WTC11 (cell line): ENCODE data around the gene MOB1B. TPM values are rescaled to one million over a fixed set of nuclear protein-coding genes. Genes with fewer than 3 reads are reported as not detected.
A peak's percentile ranks its signal among the peaks of the same experiment; 100 is the strongest.

ENCODE experiments used
- ATAC-seq: fragments of 200-7000 bp; cut with Tn5 transposase; 2 replicates; pipeline ENCODE4 v1.10.0; 2021; ENCODE audit warnings: mild to moderate bottlenecking, moderate library complexity
- CTCF ChIA-PET: fragments of 300-600 bp; sonication (Branson Sonifier 250); formaldehyde crosslinking; loops from one replicate; lab custom pipeline; 2021; ENCODE audit warnings: antibody characterized with exemption; lab: Charles Lee
- POLR2A ChIA-PET: fragments of 350-600 bp; sonication (Branson Sonifier 250); formaldehyde crosslinking; loops from one replicate; lab custom pipeline; 2021; ENCODE audit warnings: antibody characterized with exemption; lab: Charles Lee
- DNase-seq: peaks from one replicate; pipeline ENCODE4 v3.0.0; 2021; ENCODE audit warnings: low spot score
- H3K27ac Mint-ChIP-seq: 2 replicates; pipeline ENCODE4 v1.8.0; 2021; ENCODE audit warnings: mixed read lengths
- H3K27me3 Mint-ChIP-seq: 2 replicates; pipeline ENCODE4 v1.8.0; 2021; ENCODE audit warnings: low read depth, mild to moderate bottlenecking, moderate library complexity, mixed read lengths
- H3K36me3 Mint-ChIP-seq: 2 replicates; pipeline ENCODE4 v1.8.0; 2021; ENCODE audit warnings: mixed read lengths
- H3K4me1 Mint-ChIP-seq: 2 replicates; pipeline ENCODE4 v1.8.0; 2022; ENCODE audit warnings: mixed read lengths
- H3K4me3 Mint-ChIP-seq: 2 replicates; pipeline ENCODE4 v1.8.0; 2021; ENCODE audit warnings: mild to moderate bottlenecking, moderate library complexity, mixed read lengths
- H3K9me3 Mint-ChIP-seq: 2 replicates; pipeline ENCODE4 v1.8.0; 2021; ENCODE audit warnings: mixed read lengths
- CBFB ChIP-seq: sonication (generic); formaldehyde crosslinking; IDR thresholded peaks from 2 replicates; pipeline ENCODE4 v1.8.1; 2022; ENCODE audit warnings: mild to moderate bottlenecking, low read depth, missing genetic modification reagents
- KAT7 ChIP-seq: sonication (generic); formaldehyde crosslinking; IDR thresholded peaks from 2 replicates; pipeline ENCODE4 v1.8.1; 2023; ENCODE audit warnings: missing genetic modification reagents, mild to moderate bottlenecking, borderline replicate concordance
- MYBL2 ChIP-seq: sonication (generic); formaldehyde crosslinking; IDR thresholded peaks from 2 replicates; pipeline ENCODE4 v1.8.1; 2023; ENCODE audit warnings: mild to moderate bottlenecking, moderate library complexity, missing genetic modification reagents
- NFATC4 ChIP-seq: fragments of 250-450 bp; sonication (Bioruptor Pico); IDR thresholded peaks from 2 replicates; pipeline ENCODE4 v1.9.0; 2021; ENCODE audit warnings: mild to moderate bottlenecking
- NR3C1 ChIP-seq: sonication (generic); formaldehyde crosslinking; conservative IDR thresholded peaks from 2 replicates; pipeline ENCODE4 v1.8.1; 2023; ENCODE audit warnings: low read depth, mild to moderate bottlenecking, missing genetic modification reagents
- RORB ChIP-seq: fragments of 250-450 bp; sonication (Bioruptor Pico); IDR thresholded peaks from 2 replicates; pipeline ENCODE4 v1.9.0; 2021; ENCODE audit warnings: mild to moderate bottlenecking
- SMAD3 ChIP-seq: sonication (generic); formaldehyde crosslinking; IDR thresholded peaks from 2 replicates; pipeline ENCODE4 v1.8.0; 2022; ENCODE audit warnings: missing genetic modification reagents, mild to moderate bottlenecking, borderline replicate concordance
- ZNF121 ChIP-seq: sonication (generic); formaldehyde crosslinking; IDR thresholded peaks from 2 replicates; pipeline ENCODE4 v1.8.0; 2023; ENCODE audit warnings: missing genetic modification reagents
- ZNF671 ChIP-seq: fragments of 250-450 bp; sonication (Bioruptor Pico); IDR thresholded peaks from 2 replicates; pipeline ENCODE4 v1.8.0; 2021; ENCODE audit warnings: mild to moderate bottlenecking
- total RNA-seq: library from RNA; stranded (reverse); gene quantifications from 3 replicates; pipeline ENCODE4 v1.2.3, GENCODE V29; 2021
- TF ChIP-seq, protein P1 (sequence below): sonication (generic); formaldehyde crosslinking; IDR thresholded peaks from 2 replicates; pipeline ENCODE4 v1.8.0; 2023; ENCODE audit warnings: mild to moderate bottlenecking, missing genetic modification reagents
- TF ChIP-seq, protein P2 (sequence below): sonication (generic); formaldehyde crosslinking; IDR thresholded peaks from 2 replicates; pipeline ENCODE4 v1.8.1; 2023; ENCODE audit warnings: mild to moderate bottlenecking, missing genetic modification reagents, moderate library complexity
- TF ChIP-seq, protein P3 (sequence below): fragments of 250-450 bp; sonication (Bioruptor Pico); IDR thresholded peaks from 2 replicates; pipeline ENCODE4 v1.9.0; 2021; ENCODE audit warnings: mild to moderate bottlenecking, borderline replicate concordance
- TF ChIP-seq, protein P4 (sequence below): sonication (generic); formaldehyde crosslinking; IDR thresholded peaks from 2 replicates; pipeline ENCODE4 v1.8.1; 2022; ENCODE audit warnings: mild to moderate bottlenecking, moderate library complexity, missing genetic modification reagents
- TF ChIP-seq, protein P5 (sequence below): fragments of 250-450 bp; sonication (Bioruptor Pico); IDR thresholded peaks from 2 replicates; pipeline ENCODE4 v1.8.0; 2021; ENCODE audit warnings: mild to moderate bottlenecking
- TF ChIP-seq, protein P6 (sequence below): sonication (generic); formaldehyde crosslinking; IDR thresholded peaks from 2 replicates; pipeline ENCODE4 v1.8.1; 2022; ENCODE audit warnings: low read depth, mild to moderate bottlenecking, moderate library complexity, missing genetic modification reagents, borderline replicate concordance
- TF ChIP-seq, protein P7 (sequence below): sonication (generic); formaldehyde crosslinking; IDR thresholded peaks from 2 replicates; pipeline ENCODE4 v1.8.1; 2023; ENCODE audit warnings: mild to moderate bottlenecking, missing genetic modification reagents
- TF ChIP-seq, protein P8 (sequence below): sonication (generic); formaldehyde crosslinking; IDR thresholded peaks from 2 replicates; pipeline ENCODE4 v1.8.0; 2022; ENCODE audit warnings: mild to moderate bottlenecking, missing genetic modification reagents

MOB1B gene
- total RNA-seq, 1 experiment from 2014 or later, result 28.0 TPM

DNA sequence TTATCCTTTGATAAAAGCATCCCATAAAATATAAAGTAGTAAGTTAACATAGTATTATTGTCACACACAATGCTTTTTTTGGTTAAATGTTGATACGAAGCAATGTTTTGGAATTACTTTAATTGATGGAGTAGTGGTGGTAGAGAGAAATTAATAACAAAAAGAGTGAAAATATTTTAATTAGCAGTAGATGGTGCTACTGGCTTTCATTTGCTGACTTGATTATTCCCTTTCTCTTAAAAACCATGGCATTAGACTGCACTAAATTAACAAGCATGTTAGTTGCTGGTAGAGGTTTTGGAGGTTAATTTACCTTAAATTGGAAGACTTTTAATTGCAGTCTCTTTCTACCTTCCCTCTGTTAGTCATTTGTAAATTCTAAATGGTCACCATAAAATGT, 82.4 kb downstream of the MOB1B start:
- Mint-ChIP-seq H3K9me3 (no peaks in the 10 kb centered on the region), H3K4me1 (no peaks in the 10 kb centered on the region), H3K4me3 (no peak overlapping the region), H3K27ac (no peak overlapping the region), H3K36me3 (no peaks in the 10 kb centered on the region), H3K27me3 (no peaks in the 10 kb centered on the region)
- DNase-seq, result no peak
- ChIA-PET POLR2A (no interaction called here), CTCF (no interaction called here)
- TF ChIP-seq, protein P1, sequence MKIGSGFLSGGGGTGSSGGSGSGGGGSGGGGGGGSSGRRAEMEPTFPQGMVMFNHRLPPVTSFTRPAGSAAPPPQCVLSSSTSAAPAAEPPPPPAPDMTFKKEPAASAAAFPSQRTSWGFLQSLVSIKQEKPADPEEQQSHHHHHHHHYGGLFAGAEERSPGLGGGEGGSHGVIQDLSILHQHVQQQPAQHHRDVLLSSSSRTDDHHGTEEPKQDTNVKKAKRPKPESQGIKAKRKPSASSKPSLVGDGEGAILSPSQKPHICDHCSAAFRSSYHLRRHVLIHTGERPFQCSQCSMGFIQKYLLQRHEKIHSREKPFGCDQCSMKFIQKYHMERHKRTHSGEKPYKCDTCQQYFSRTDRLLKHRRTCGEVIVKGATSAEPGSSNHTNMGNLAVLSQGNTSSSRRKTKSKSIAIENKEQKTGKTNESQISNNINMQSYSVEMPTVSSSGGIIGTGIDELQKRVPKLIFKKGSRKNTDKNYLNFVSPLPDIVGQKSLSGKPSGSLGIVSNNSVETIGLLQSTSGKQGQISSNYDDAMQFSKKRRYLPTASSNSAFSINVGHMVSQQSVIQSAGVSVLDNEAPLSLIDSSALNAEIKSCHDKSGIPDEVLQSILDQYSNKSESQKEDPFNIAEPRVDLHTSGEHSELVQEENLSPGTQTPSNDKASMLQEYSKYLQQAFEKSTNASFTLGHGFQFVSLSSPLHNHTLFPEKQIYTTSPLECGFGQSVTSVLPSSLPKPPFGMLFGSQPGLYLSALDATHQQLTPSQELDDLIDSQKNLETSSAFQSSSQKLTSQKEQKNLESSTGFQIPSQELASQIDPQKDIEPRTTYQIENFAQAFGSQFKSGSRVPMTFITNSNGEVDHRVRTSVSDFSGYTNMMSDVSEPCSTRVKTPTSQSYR (CRISPR knock-in tag), result no peak
- TF ChIP-seq KAT7 (CRISPR knock-in tag) (no peak), CBFB (CRISPR knock-in tag) (no peak), SMAD3 (no peak), MYBL2 (no peak)
- TF ChIP-seq, protein P2, sequence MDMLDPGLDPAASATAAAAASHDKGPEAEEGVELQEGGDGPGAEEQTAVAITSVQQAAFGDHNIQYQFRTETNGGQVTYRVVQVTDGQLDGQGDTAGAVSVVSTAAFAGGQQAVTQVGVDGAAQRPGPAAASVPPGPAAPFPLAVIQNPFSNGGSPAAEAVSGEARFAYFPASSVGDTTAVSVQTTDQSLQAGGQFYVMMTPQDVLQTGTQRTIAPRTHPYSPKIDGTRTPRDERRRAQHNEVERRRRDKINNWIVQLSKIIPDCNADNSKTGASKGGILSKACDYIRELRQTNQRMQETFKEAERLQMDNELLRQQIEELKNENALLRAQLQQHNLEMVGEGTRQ (CRISPR knock-in tag), result no peak
- TF ChIP-seq, protein P3, sequence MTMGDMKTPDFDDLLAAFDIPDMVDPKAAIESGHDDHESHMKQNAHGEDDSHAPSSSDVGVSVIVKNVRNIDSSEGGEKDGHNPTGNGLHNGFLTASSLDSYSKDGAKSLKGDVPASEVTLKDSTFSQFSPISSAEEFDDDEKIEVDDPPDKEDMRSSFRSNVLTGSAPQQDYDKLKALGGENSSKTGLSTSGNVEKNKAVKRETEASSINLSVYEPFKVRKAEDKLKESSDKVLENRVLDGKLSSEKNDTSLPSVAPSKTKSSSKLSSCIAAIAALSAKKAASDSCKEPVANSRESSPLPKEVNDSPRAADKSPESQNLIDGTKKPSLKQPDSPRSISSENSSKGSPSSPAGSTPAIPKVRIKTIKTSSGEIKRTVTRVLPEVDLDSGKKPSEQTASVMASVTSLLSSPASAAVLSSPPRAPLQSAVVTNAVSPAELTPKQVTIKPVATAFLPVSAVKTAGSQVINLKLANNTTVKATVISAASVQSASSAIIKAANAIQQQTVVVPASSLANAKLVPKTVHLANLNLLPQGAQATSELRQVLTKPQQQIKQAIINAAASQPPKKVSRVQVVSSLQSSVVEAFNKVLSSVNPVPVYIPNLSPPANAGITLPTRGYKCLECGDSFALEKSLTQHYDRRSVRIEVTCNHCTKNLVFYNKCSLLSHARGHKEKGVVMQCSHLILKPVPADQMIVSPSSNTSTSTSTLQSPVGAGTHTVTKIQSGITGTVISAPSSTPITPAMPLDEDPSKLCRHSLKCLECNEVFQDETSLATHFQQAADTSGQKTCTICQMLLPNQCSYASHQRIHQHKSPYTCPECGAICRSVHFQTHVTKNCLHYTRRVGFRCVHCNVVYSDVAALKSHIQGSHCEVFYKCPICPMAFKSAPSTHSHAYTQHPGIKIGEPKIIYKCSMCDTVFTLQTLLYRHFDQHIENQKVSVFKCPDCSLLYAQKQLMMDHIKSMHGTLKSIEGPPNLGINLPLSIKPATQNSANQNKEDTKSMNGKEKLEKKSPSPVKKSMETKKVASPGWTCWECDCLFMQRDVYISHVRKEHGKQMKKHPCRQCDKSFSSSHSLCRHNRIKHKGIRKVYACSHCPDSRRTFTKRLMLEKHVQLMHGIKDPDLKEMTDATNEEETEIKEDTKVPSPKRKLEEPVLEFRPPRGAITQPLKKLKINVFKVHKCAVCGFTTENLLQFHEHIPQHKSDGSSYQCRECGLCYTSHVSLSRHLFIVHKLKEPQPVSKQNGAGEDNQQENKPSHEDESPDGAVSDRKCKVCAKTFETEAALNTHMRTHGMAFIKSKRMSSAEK (CRISPR knock-in tag), result no peak
- TF ChIP-seq, protein P4, sequence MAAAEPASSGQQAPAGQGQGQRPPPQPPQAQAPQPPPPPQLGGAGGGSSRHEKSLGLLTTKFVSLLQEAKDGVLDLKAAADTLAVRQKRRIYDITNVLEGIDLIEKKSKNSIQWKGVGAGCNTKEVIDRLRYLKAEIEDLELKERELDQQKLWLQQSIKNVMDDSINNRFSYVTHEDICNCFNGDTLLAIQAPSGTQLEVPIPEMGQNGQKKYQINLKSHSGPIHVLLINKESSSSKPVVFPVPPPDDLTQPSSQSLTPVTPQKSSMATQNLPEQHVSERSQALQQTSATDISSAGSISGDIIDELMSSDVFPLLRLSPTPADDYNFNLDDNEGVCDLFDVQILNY (CRISPR knock-in tag), result no peak
- ATAC-seq, result no peak

DNA sequence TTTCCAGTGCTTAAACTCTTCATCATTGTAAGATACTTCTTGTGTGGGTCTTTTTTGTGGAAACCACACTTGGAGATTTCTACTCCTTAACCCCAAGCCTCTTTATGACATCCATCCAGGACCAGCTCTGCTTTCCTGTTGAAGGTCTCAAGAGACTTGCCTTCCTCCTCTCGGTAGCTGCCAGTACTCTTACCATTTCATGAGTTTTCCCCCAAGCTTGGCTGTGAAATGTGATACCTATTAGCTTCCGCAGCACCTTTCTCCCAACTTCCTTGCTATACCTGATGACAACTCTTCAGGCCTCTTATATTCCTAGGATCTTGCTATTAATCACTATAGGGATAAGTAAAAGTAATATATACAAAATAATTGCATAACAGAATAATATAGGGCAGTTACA, 89.4 kb downstream of the MOB1B start:
- ChIA-PET POLR2A (no interaction called here), CTCF (interaction anchor here (2.0 kb wide), 1 partner anchor 18 kb away, joined by 12 read pairs; no protein-coding TSS in a partner anchor)
- H3K4me1 Mint-ChIP-seq, result peaks cover 47% of the 10 kb centered on the region
- H3K4me3 Mint-ChIP-seq, result no peak overlapping the region
- H3K9me3 Mint-ChIP-seq, result peaks cover 5% of the 10 kb centered on the region
- ATAC-seq, result no peak
- peak overlapping the region; percentile 76 for H3K27ac Mint-ChIP-seq
- peaks cover 6% of the 10 kb centered on the region; the same call in 1 of the 2 replicates for H3K36me3 Mint-ChIP-seq
- H3K27me3 Mint-ChIP-seq, result no peaks in the 10 kb centered on the region
- no peak for DNase-seq
- TF ChIP-seq, protein P5, sequence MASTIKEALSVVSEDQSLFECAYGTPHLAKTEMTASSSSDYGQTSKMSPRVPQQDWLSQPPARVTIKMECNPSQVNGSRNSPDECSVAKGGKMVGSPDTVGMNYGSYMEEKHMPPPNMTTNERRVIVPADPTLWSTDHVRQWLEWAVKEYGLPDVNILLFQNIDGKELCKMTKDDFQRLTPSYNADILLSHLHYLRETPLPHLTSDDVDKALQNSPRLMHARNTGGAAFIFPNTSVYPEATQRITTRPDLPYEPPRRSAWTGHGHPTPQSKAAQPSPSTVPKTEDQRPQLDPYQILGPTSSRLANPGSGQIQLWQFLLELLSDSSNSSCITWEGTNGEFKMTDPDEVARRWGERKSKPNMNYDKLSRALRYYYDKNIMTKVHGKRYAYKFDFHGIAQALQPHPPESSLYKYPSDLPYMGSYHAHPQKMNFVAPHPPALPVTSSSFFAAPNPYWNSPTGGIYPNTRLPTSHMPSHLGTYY (CRISPR knock-in tag), result no peak
- TF ChIP-seq, protein P1 (CRISPR knock-in tag), result no peak
- TF ChIP-seq RORB (no peak), ZNF671 (CRISPR knock-in tag) (no peak), NR3C1 (no peak), NFATC4 (CRISPR knock-in tag) (no peak), ZNF121 (no peak)
- TF ChIP-seq, protein P6, sequence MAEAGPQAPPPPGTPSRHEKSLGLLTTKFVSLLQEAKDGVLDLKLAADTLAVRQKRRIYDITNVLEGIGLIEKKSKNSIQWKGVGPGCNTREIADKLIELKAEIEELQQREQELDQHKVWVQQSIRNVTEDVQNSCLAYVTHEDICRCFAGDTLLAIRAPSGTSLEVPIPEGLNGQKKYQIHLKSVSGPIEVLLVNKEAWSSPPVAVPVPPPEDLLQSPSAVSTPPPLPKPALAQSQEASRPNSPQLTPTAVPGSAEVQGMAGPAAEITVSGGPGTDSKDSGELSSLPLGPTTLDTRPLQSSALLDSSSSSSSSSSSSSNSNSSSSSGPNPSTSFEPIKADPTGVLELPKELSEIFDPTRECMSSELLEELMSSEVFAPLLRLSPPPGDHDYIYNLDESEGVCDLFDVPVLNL (CRISPR knock-in tag), result no peak
- TF ChIP-seq, protein P7, sequence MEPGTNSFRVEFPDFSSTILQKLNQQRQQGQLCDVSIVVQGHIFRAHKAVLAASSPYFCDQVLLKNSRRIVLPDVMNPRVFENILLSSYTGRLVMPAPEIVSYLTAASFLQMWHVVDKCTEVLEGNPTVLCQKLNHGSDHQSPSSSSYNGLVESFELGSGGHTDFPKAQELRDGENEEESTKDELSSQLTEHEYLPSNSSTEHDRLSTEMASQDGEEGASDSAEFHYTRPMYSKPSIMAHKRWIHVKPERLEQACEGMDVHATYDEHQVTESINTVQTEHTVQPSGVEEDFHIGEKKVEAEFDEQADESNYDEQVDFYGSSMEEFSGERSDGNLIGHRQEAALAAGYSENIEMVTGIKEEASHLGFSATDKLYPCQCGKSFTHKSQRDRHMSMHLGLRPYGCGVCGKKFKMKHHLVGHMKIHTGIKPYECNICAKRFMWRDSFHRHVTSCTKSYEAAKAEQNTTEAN (CRISPR knock-in tag), result no peak
- TF ChIP-seq, protein P8, sequence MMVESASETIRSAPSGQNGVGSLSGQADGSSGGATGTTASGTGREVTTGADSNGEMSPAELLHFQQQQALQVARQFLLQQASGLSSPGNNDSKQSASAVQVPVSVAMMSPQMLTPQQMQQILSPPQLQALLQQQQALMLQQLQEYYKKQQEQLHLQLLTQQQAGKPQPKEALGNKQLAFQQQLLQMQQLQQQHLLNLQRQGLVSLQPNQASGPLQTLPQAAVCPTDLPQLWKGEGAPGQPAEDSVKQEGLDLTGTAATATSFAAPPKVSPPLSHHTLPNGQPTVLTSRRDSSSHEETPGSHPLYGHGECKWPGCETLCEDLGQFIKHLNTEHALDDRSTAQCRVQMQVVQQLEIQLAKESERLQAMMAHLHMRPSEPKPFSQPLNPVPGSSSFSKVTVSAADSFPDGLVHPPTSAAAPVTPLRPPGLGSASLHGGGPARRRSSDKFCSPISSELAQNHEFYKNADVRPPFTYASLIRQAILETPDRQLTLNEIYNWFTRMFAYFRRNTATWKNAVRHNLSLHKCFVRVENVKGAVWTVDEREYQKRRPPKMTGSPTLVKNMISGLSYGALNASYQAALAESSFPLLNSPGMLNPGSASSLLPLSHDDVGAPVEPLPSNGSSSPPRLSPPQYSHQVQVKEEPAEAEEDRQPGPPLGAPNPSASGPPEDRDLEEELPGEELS, result no peak
